Activated CD8-positive, alpha-beta memory T cell treated with anti-CD3 and anti-CD28 coated beads for 1 hour (primary cell): ENCODE data around the gene GRID2.

Experiments
- DNase-seq, 2 donors: peaks; one replicate each; pipeline ENCODE4 v3.0.0-alpha.2; 2020; ENCODE audit warnings: low read depth in 1 of 2; ENCODE audit errors: extremely low read depth in 1 of 2

GRID2 gene

GRCh38 chr4:92658318-92658717 lies 354.6 kb downstream of the GRID2 start:
- DNase-seq = no peak

- no peak for DNase-seq
Observed at GRCh38 chr4:92677805-92678204, 374.0 kb downstream of the GRID2 start.

- DNase-seq = no peak
Observed at GRCh38 chr4:92678292-92678691, 374.5 kb downstream of the GRID2 start.

GRCh38 chr4:92679149-92679548 lies 375.4 kb downstream of the GRID2 start:
- DNase-seq = no peak

GRCh38 chr4:92714640-92715039 lies 410.9 kb downstream of the GRID2 start:
- DNase-seq = no peak

- DNase-seq = no peak
Observed at GRCh38 chr4:92733231-92733630, 429.5 kb downstream of the GRID2 start.

GRCh38 chr4:92735025-92735665 lies 431.4 kb downstream of the GRID2 start:
- DNase-seq = no peak

GRCh38 chr4:92760433-92760832 lies 456.7 kb downstream of the GRID2 start:
- no peak for DNase-seq

- no peak for DNase-seq
Observed at GRCh38 chr4:92776080-92776479, 472.3 kb downstream of the GRID2 start.

- no peak for DNase-seq
Observed at GRCh38 chr4:92789741-92790140, 486.0 kb downstream of the GRID2 start.

GRCh38 chr4:92791871-92792440 lies 488.2 kb downstream of the GRID2 start:
- DNase-seq = no peak

GRCh38 chr4:92809381-92809780 lies 505.6 kb downstream of the GRID2 start:
- DNase-seq = no peak

- DNase-seq = no peak
Observed at GRCh38 chr4:92812652-92813051, 508.9 kb downstream of the GRID2 start.

- no peak for DNase-seq
Observed at GRCh38 chr4:92814677-92815076, 510.9 kb downstream of the GRID2 start.

GRCh38 chr4:92825256-92825655 lies 521.5 kb downstream of the GRID2 start:
- DNase-seq = no peak

GRCh38 chr4:92825791-92826190 lies 522.0 kb downstream of the GRID2 start:
- DNase-seq = no peak

- no peak for DNase-seq
Observed at GRCh38 chr4:92830771-92831170, 527.0 kb downstream of the GRID2 start.

GRCh38 chr4:92840880-92841279 lies 537.1 kb downstream of the GRID2 start:
- DNase-seq = no peak

GRCh38 chr4:92843784-92844183 lies 540.0 kb downstream of the GRID2 start:
- DNase-seq = no peak

GRCh38 chr4:92847026-92847425 lies 543.3 kb downstream of the GRID2 start:
- no peak for DNase-seq

- no peak for DNase-seq
Observed at GRCh38 chr4:92862509-92862908, 558.7 kb downstream of the GRID2 start.

GRCh38 chr4:92864096-92864495 lies 560.3 kb downstream of the GRID2 start:
- DNase-seq = no peak

- DNase-seq = no peak
Observed at GRCh38 chr4:92872604-92873003, 568.8 kb downstream of the GRID2 start.
